Activated CD4-positive, CD25-positive, alpha-beta regulatory T cell treated with anti-CD3 and anti-CD28 coated beads, Interleukin-2, amount 50 U/mL, for 72 hours (primary cell): ENCODE data around the gene POLR2E.

Experiments
- DNase-seq: peaks from one replicate; pipeline ENCODE4 v3.0.0; 2021

Gene POLR2E

GRCh38 chr19:1062387-1063029 lies 32.7 kb downstream of the POLR2E start:
- DNase-seq: no peak

DNA sequence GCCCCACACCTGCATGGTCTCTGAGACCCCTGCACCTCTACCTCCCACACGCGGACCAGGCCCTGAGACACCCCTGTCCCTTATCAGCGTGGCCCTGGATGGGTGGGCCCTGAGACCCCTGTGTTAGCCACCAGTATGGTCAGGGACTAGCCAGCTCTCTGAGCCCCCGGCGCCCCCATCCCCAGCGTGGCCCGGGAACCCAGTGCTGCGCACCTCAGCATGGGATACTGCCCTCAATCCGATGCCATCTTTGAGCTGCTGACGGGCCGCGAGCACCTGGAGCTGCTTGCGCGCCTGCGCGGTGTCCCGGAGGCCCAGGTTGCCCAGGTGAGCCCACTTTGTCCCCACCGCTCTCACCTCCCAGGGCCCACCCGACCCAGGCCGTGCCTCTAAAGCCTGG lies 33.2 kb downstream of the POLR2E start:
- no peak for DNase-seq

DNA sequence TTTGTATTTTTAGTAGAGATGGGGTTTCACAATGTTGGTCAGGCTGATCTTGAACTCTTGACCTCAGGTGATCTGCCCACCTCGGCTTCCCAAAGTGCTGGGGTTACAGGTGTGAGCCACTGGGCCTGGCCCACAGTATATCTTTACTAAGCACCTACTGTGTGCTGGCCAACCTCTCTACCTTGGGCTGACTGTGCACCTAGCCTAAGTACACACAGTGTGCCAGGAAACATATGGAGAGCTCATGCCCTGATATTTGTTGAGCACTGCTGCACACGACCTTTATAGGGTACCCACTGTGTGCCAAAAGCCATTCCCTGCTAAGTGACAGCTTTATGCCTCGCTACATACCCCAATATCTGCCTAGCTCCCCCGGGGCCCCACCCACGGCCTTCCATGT lies 34.5 kb downstream of the POLR2E start:
- no peak for DNase-seq

DNA sequence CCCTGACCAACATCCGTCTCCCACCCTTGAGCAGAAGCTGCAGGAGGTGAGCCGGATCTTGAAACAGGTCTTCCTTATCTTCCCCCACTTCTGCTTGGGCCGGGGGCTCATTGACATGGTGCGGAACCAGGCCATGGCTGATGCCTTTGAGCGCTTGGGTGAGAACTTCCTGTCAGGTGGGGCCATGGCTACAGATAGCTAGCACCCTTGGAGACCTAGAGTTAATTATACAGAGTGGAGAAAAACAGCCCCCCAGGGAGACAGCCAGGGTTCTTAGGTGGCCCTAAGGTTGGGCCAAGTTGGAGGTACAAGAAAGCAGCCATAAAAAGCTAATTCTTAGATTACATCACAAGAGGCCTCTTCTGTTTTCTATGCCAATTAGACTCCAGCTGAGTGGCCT lies 37.1 kb downstream of the POLR2E start:
- no peak for DNase-seq

- no peak for DNase-seq
These were observed 37.9 kb downstream of the POLR2E start for GRCh38 chr19:1057176-1057855.

DNA sequence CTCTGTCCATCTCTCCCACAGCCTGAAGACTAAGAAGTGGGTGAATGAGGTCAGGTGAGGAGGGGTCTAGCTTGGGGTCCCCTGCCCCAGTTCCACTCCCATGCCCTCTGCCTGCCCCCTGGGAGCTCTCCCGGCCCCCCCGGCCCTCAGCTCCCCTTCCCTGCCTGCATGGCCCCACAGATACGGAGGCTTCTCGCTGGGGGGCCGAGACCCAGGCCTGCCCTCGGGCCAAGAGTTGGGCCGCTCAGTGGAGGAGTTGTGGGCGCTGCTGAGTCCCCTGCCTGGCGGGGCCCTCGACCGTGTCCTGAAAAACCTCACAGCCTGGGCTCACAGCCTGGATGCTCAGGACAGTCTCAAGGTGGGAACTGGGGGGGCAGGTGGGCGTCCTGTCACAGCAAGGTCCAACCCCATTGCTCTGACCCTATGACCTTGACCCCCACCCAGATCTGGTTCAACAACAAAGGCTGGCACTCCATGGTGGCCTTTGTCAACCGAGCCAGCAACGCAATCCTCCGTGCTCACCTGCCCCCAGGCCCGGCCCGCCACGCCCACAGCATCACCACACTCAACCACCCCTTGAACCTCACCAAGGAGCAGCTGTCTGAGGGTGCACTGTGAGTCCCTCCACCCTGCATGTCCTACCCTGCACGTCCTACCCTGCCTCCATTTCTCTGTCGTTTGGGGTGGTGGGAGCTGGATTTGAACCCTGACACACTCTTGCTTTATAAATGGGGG lies 39.1 kb downstream of the POLR2E start:
- no peak for DNase-seq

DNA sequence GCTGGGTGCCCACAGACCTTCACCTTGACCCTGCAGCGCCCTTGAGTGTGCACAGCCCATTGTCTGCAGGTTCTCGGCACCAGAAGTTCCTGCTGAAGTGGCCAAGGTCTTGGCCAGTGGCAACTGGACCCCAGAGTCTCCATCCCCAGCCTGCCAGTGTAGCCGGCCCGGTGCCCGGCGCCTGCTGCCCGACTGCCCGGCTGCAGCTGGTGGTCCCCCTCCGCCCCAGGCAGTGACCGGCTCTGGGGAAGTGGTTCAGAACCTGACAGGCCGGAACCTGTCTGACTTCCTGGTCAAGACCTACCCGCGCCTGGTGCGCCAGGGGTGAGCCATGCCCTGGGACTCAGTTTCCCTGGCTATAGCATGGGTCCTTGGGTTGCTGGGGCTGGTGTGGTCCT lies 40.1 kb downstream of the POLR2E start:
- DNase-seq: no peak

DNA sequence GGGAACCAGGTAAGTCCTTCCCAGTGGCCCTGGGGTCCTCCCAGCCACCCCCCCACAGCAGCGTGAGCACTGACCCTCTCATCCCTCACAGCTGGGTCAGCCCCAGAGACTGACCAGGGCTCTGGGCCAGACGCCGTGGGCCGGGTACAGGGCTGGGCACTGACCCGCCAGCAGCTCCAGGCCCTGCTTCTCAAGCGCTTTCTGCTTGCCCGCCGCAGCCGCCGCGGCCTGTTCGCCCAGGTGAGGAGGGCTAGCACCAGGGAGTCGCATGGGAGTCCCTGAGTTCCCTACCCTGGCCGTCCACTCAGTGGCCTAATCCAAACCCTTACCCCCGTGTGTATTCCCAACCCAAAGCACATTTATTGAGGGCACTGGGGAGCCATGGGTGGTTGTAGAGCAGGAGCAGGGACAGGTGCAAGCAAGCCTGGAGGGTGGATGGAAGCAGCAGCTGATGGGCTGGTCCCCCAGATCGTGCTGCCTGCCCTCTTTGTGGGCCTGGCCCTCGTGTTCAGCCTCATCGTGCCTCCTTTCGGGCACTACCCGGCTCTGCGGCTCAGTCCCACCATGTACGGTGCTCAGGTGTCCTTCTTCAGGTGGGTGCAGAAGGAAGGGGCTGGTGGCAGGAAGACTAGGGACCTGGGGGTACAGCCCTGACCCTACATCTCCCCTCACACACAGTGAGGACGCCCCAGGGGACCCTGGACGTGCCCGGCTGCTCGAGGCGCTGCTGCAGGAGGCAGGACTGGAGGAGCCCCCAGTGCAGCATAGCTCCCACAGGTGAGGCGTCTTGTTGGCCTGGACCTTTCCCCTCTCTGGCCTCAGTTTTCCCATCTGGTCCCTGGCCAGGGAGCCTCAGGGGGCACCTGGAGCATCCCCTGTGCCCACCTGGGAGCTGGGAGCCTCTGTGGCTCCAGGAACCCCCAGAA lies 40.8 kb downstream of the POLR2E start:
- DNase-seq: no peak

DNA sequence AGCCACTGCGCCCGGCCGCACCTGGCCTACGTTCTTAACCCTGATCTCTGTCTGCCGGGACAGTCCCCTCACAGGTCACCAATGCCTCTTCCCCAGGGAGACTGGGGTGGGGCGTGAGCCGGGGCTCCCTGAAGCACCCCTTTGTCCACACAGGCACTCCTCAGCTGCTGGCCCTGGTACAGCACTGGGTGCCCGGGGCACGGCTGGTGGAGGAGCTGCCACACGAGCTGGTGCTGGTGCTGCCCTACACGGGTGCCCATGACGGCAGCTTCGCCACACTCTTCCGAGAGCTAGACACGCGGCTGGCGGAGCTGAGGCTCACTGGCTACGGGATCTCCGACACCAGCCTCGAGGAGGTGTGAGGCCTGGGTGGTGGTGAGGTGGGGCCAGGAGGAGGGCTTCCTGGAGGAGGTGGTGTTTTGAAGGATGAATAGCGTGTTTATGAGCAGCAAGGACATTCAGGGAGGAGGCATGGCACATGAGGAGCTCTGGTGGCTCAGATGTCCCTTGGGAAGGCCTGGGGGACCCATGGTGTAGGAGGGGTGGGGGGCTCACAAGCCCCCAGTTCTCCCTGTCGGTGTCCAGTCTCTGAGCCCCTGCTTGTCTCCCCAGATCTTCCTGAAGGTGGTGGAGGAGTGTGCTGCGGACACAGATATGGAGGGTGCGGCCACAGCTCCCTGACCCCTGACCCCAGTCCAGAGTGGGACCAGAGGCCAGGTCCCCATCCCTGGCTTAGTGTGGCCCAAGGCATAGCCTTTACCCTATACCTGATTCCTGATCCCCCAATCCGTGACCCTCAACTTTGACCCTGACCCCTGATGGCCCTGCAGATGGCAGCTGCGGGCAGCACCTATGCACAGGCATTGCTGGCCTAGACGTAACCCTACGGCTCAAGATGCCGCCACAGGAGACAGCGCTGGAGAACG lies 41.7 kb downstream of the POLR2E start:
- no peak for DNase-seq

GRCh38 chr19:1052349-1052975 lies 42.7 kb downstream of the POLR2E start:
- no peak for DNase-seq

DNA sequence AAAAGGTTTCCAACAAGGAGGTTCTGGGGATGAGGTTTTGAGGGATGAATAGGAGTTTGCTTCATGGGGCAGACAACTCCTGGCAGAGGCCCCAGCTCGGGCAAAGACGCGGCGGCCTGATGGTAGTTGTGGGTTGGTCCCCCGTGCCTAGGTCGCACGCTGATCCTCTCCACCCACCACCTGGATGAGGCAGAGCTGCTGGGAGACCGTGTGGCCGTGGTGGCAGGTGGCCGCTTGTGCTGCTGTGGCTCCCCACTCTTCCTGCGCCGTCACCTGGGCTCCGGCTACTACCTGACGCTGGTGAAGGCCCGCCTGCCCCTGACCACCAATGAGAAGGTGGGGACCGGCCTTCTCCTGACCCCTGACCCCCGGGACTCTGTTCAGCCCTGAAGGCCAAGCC lies 43.4 kb downstream of the POLR2E start:
- DNase-seq: no peak

DNA sequence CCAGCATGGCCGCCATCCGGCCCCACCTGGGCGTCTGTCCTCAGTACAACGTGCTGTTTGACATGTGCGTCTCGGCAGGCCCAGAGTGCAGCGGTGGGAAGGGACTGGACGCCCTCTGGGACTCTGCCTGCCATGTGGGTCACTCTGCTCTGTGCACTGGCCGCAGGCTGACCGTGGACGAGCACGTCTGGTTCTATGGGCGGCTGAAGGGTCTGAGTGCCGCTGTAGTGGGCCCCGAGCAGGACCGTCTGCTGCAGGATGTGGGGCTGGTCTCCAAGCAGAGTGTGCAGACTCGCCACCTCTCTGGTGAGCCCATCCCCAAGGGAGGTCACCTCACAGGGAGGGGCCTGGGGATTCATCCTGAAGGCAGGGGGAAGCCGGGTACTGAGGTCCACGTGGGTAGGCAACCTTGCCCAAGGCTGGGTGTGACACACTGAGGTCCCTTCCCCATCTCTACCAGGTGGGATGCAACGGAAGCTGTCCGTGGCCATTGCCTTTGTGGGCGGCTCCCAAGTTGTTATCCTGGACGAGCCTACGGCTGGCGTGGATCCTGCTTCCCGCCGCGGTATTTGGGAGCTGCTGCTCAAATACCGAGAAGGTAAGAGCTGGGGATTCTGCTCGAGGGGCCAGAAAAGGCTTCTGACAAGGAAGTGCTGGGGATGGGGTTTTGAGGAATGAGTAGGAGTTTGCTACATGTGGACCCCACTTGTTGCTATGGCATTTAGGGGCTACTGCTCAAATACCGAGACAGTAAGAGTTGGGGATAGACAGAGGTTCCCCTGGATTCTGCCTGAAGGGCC lies 44.0 kb downstream of the POLR2E start:
- no peak for DNase-seq

DNA sequence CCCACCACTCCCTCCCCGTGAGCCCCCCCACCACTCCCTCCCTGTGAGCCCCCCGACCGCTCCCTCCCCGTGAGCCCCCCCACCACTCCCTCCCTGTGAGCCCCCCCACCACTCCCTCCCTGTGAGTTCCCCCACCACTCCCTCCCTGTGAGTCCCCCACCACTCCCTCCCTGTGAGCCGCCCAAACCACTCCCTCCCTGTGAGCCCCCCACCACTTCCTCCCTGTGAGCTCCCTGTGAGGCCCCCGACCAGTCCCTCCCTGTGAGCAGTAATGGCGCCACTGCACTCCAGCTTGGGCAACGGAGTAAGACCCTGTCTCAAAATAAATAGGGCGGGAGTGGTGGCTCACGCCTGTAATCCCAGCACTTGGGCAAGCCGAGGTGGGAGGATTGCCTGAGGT lies 45.4 kb downstream of the POLR2E start:
- DNase-seq: no peak

DNA sequence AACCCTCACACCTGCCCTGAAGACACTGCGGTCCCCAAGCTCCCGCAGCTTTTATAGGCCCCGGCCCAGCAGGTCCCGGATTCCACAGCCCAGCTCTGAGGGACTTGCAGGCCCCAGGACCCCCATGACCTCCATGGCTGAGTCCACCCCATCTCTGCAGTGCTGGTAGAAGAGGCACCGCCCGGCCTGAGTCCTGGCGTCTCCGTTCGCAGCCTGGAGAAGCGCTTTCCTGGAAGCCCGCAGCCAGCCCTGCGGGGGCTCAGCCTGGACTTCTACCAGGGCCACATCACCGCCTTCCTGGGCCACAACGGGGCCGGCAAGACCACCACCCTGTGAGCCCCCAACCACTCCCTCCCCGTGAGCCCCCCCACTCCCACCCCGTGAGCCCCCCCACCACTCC lies 46.1 kb downstream of the POLR2E start:
- no peak for DNase-seq

DNA sequence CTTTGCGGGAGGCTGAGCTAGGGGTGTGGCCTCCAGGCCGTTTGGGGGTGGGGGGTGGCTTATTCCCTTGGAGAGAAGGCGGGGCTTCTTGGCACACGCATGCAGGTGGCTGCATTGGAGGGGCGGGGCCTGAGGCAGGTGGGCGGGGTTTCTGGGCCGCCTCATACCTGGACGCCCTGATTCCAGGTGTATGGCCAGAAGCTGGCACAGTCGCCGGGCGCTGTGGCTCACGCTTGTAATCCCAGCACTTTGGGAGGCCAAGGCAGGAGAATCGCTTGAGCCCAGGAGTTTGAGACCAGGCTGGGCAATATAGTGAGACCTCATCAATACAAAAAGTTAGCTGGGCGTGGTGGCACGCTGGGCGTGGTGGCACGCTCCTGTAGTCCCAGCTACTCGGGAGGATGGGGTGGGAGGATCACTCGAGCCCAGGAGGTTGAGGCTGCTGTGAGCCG lies 47.5 kb downstream of the POLR2E start:
- DNase-seq: no peak

- no peak for DNase-seq
These were observed 48.1 kb downstream of the POLR2E start for GRCh38 chr19:1046836-1047695.

DNA sequence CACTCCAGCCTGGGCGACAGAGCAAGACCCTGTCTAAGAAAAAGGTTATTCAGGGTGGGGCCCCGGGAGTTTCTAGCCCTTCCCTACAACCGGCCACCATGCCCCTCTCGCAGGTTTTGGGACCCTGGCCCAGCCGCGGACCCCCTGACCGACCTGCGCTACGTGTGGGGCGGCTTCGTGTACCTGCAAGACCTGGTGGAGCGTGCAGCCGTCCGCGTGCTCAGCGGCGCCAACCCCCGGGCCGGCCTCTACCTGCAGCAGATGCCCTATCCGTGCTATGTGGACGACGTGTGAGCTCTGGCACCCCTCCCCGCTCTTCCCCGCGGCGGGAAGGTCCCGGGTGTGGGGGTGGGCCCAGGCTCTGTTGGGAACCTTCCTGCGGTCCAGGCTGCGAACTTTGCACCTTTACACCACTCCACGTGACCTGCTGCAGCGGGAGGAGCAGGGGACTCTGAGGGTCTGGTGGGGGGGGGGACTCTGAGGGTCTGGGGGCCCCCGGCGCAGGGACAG lies 49.0 kb downstream of the POLR2E start:
- no peak for DNase-seq

GRCh38 chr19:1045247-1045603 lies 50.0 kb downstream of the POLR2E start:
- peak; percentile 77 for DNase-seq
